Hematopoietic multipotent progenitor cell treated with erythropoietin and hydrocortisone succinate and interleukin-3 and kit ligand, for 8 days (in vitro differentiated cells): ENCODE data around the gene KCND1.

ENCODE experiments used
- DNase-seq: peaks from one replicate; pipeline ENCODE4 v3.0.0-alpha.2; 2015

KCND1 gene

DNA sequence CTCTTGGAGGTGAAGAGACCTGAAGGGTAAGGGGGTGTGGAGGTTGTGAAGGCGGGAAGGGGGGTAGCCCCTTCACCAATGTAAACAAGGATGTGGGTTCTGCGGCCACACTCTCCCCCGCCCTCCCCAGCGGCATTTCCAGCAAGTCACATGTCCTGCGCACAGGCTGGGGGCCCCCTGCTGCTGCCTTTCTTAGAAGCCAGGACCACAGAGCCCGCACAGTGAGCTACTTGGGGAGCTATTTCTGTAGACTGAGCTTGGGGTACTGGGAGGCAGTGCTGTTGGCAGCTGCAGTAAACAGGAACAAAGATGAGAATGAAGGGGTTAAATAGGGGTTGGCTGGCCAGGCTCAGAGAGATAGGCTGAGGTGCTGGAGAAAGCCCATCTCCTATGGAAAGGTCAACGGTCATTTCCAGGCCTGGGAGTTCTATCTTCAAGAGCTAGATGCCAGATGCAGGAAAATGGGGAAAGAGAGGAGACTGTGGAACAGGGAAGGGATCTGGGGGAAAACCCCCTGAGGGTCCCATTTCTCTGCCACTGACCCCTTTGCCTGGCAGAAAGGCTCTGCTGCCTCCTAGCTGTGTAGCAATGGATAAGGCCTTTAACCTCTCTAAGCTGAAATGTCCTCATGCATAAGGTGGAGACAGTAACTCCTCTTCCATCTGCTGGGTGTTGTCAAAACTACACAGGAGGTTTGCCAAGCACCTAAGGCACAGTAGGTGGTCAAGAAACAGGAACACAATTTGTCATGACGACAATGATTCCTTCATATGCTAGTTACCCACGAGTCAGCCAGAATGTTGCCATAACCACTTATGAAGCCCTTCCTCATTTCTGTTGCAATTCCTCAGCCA, 34.4 kb downstream of the KCND1 start:
- peak; percentile 86 for DNase-seq

DNA sequence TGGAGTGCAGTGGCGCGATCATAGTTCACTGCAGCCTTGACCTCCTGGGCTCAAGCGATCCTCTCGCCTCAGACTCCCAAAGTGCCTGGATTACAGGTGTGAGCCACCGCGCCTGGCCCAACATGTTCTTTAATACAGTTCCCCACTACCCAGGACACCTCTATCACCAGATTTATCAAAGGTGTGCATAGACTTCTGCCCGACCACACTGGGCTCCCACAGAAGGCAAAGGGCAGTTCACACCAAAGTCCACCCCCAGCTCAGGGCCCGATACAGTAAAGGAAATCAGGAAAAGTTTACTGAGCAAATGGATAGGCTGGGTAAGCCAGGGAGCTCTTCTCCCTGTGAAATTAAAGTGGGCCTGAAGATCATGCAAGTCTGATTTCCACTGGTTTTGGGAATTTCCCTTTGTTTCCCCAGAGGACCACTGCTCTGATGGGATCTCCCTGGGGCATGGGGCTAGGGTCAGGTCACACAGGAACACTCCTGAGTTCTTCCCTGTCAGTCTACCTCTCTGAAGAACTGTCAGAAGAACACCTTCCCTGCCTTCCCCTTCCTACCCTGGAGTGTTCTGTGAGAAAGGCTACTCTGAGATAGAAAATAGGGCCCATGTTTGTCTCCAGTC, 35.1 kb downstream of the KCND1 start:
- no peak for DNase-seq

DNA sequence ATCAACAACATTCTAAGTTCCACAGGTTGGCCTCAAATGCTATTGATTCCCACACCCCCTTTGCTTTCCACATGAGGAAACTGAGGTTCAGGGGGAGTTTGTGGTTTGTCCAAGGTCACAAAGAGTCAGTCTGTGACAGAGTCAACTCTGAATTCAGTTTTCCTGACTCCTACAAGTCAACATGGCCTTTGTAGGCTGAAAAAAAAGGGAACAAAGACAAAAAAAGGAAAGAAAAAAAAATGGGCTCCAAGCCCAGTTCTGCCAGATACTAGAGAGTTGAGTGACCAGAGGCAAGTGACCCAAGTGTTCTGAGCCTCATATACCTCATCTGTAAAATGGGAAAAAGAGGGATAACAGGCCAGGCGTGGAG, 36.4 kb downstream of the KCND1 start:
- DNase-seq: no peak

DNA sequence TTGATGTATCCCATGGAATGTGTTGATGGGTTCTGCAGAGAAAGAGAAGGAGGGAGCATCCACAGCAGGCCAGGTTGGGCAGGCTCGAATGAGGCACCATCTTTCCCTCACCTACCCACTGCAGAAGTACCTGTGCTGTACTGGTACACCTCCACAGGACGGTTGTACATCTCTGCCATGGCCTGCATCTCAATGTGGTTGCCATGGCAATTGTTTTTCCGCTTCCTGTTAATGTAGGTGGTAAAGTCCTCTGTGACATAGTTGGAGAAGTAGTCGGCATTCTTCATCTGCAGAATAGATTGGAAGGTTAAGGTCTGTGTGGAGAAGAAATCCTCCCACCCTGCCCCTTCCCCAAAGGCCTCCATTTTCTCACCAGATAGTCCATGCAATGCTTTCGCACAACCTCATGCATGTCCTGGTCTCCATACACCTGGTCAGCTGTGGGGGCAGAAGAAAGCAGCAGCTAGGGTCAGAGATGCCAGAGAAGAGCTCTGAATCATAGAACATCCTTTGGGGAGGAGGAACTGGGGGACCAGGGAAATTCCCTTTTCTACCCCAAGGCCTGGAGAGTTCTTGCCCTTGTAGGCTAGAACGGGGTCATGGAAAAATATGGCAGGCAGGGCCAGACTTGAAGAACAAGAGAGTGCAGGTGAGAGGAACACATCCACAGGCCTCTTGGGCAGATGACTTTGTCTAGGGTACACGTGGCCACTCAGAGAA, 36.9 kb downstream of the KCND1 start:
- DNase-seq: no peak

DNA sequence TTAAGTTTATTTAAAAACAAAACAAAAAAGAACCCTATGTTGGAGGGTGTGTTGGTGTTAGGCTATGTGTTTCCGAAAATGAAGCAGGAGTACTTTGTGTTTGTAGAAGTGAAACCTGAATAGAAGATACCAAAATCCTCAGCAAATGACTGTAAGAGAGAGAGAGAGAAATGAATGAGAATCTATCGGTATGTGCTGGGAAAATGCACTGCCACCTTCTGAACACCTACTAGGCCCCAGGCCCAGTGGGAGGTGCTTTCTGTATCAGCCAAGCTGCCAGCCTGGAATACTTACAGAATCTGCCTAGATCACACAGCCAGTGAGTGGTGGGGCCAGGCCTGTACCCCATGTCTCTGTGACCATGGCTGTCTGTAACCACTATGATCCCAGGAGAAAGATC, 37.9 kb downstream of the KCND1 start:
- no peak for DNase-seq

DNA sequence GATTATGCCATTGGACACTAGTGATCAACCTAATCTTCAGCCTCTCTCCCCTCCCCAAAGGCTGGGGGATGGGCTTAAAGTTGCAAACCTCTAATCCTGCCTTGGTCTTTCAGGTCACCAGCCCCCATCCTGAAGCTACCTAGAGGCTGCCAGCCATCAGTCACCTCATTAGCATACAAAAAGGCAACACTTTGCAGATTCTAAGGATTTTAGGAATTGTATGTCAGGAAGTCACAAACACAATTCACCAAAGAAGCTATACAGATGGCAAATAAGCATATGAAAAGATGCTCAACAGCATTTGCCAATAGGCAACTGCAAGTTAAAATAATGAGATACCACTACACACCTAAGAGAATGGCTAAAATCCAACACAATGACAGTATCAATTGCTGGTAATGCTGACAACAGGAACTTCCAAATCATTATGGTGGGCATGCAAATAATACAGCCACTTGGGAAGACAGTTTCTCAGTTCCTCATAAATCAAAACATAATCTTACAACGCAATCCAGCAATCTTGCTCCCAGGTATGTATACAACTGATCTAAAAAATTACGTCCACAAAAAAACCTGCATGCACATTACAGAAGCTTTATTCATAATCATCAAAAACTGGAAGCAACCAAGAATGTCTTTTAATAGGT, 43.8 kb downstream of the KCND1 start:
- DNase-seq: no peak

DNA sequence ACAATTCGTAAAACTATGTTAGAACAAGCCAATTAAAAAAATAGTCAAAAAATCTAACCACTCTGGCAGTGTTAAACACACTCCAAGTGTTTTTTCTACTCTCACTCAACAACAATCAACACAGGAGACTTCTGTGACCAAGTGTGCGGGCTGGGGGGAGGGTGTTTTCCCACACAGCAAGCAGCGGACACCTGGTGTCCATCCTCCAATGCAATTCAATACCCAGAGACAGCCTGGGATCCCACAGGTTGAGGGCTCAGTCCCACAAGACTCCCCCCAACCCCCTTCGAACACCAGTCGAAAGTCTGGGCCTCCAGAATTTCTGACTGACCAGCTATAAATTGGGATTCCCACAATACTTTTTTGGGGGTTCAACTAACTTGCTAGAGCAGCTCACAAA, 44.5 kb downstream of the KCND1 start:
- no peak for DNase-seq

DNA sequence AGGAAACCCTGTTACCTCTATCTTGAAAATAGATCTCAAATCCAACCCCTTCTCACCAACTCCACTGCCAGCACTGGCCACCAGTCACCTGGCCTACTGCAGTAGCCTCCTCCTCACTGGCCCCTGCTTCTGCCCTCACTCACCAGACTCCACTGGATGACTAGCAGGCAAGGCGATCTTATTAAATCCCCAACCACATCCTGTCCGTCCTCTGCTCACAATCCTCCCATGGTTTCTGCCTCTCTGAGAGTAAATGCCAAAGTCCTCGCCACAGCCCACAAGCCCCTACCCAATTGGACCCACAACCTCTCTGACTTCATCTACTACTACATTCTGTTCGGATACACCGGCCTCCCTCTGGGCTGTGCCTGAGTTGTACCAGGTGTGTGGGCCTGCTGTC, 47.4 kb downstream of the KCND1 start:
- no peak for DNase-seq

DNA sequence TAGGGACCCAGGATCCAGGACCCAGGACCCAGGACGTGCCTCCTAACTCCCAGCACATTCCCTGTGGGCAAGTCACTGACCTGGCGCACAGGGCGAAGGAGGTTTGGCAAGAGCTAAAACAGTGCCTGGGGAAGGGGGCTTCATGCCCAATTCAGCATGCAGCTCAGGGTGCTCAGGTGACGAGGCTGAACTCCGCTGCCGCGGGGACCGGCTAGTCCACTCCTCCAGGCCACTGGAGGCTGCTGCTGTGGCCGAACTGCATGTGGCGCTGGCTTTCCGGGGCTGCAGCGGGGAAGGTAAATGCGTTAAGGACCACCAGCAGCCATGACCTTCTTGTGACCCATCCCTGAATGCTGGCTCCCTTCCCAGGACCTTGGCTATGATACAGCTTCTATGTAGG, 47.9 kb downstream of the KCND1 start:
- DNase-seq: no peak

DNA sequence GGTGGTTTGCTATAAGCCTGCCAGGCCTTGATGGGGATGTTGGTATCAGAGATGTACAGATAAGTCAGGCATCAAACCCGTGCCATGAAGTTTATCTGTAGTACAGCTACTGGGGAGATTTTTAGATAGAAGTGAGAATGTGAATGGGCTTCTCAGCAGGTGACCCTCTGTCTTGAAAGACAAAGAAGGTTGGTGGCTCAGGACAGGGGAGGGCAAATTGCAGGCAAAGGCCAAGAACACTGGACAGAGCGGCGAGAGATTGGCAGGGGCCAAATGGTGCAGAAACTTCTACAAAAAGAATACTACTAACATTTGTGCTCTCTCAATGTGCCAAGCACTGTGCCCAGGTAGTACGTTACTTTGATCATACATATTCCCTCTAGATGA, 50.9 kb downstream of the KCND1 start:
- no peak for DNase-seq

DNA sequence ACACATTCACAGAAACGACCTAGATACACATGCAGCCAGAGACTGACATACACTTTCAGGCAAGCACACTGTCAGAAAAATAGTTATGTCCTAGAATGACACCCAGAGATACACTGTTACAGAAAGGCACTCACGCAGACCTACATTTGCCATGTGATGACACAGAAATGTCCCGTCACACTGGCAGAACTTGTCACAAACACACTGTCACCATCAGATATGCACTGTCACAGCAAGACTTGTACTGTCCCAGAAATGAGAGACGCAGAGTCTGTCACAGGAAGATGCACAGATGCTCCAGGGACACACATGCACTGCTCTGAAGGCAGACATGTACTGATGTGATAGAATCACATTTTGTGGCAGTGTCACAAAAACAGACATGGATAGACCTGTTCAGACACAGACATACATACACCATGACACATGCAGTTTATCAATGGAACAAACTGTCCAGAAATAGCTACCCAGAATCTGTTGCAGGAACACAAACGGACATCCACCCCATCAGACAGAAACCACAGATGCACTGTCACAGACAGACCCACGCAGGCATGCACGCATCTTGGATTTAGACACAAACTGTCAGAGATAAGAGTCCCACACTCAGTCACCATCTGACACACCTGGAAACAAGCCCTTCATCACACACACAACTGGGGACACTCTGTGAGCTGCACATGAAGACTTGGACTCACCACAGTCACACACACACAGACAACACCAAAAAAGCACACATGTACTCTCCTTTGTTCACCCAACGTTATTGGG, 51.5 kb downstream of the KCND1 start:
- DNase-seq: peak; percentile 60

DNA sequence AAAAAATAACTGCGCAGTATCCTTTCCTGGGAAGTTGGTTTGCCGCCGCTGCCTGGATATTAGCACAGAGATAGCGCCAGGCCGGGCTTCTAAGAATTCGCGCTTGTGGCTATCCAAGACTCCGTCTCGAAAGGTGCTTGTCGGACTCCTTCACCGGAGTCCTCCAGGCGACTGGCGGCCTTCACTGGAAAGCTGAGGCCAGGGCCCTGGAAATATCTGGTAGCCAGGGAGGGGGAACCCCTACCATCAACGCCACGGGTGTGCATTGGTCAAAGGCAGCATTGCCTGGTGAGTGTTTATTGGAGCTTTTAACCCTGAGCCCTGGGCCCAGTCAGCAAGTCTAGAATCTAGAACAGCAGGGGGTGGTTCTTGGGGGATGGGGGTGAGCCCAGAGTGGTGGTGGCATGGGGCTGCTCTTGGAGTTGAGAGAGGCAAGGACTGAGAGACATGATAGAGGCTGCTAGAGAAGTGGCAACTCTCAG, 52.2 kb downstream of the KCND1 start:
- no peak for DNase-seq

DNA sequence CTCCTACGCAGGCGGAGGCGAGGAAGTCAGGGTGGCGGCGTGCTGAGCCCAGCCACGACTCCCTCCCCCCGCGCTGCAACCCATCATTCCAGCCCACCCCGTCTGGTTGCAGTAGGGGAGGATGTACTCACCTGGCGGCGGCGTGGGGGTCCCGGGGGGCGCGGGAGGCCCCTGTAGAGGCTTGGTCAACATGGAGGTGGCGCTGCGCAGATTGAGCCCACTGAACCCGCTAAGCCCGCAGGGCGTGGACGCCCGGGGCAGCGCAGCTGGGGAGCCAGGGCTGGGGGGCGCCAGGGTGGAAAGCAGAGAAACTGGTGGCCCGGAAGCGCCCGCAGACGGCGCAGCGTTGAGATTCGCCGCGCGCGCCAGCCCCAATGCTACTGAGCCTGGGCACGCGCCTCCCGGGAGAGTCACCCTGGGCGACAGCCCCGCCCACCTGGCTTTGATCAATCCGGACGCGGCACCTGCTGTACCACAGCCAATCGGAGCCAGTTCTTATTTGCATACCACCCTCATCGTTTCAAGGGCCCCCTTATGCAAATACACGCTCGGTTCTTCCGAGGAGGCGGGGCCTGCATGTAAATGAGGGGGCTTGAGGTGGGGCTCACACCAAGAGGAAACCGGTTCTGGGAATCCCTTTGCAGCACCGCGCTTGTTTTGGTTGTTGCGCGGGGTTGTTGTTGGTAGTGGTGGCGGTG, 52.9 kb downstream of the KCND1 start, which contains the start of gene PIM2:
PIM2 (minus strand) TSS at position 382 of the 698 bp plus-strand sequence; CDS start at position 192, 190 bp downstream.
- DNase-seq: peak; percentile 96

DNA sequence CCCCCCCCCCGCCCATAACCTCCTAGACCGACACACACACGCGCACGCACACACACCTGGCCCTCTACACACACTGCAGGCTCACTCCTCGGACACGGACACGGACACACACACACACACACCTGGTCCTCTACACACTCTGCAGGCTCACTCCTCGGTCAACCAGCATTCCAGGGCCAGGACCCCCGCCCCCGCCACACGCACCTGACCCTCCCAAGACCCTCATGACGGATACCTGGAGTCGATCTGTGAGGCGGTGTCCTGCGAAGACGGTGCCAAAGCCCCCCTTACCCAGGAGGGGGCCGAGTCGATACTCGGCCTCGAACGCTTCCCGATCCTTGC, 53.4 kb downstream of the KCND1 start:
- no peak for DNase-seq

DNA sequence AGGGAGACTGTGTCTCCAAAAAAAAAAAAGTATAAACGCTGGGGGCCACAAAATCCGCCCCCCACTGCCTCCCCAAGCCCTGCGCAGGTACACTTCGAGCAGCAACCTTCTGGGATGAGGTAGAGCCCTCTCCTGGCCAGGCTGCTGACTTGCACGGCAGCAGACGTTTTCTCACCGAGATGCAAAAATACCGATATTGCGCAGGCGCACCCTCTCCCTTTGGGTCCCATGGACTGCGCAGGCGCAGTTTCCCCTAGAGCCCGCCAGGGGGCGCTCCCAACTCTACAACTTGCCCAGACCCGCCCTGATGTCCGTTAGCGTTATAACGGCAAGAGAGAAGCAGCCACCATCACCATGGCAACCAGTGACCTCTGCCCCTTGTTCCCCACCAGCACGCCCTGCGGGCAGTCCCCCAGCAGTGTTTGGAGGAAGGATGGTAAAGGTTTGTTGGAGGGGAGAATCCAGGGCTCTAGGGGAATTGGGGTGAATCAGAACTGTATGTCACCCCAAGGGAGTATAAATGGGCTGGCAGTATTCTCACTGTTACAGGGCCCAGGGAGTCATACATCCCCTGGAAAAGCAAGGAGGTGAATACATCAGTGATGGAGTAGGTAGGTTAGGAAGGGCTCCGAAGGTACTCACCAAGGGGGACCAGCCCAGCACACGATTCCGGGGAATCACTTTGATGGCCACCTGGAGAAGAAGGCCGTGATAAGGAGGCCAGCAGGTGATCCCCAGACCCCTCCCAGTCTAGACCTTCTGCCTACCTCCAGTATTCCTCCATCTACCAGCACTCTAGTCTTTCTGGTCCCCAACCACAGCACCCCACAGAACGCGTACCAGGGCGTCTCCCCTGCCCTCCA, 54.3 kb downstream of the KCND1 start:
- DNase-seq: peak; percentile 94

DNA sequence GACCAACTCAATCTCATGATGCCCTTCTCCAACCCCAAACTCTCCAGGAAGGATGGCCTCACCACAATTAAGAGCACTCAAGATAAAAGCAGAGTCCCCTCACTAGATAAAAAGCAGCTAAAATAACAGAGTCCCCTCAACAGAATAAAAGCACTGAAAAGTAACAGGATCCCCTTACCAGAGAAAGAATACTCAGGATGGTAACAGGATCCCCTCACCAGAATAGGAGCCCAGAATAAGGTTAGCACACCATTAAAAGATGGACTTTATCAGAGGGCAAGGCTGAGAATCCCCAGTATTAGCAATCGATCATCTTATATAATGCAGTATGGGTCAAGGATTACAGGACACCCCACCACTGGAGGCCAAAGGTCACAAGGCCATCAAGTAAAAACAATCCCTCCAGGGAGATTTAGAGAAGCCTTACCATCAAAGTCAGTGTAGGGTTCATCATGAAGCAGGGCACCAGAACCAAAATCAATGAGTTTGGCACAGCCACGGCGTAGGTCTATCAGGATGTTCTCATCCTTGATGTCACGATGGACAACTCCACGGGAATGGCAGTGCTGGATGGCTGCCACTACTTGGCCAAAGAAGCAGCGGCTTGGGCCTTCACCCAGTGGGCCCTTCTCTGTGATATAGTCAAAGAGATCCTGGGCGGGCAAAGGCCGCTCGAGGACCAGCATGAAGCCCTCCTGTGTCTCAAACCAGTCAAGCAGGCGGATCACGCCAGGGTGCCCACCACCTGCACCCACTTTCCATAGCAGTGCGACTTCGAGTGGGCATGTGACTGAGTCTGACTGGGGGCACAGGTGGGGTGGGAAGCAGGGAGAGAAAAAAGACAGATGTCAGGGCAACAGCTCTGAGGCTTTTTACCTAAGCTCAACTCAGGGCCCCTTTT, 56.8 kb downstream of the KCND1 start:
- DNase-seq: no peak

DNA sequence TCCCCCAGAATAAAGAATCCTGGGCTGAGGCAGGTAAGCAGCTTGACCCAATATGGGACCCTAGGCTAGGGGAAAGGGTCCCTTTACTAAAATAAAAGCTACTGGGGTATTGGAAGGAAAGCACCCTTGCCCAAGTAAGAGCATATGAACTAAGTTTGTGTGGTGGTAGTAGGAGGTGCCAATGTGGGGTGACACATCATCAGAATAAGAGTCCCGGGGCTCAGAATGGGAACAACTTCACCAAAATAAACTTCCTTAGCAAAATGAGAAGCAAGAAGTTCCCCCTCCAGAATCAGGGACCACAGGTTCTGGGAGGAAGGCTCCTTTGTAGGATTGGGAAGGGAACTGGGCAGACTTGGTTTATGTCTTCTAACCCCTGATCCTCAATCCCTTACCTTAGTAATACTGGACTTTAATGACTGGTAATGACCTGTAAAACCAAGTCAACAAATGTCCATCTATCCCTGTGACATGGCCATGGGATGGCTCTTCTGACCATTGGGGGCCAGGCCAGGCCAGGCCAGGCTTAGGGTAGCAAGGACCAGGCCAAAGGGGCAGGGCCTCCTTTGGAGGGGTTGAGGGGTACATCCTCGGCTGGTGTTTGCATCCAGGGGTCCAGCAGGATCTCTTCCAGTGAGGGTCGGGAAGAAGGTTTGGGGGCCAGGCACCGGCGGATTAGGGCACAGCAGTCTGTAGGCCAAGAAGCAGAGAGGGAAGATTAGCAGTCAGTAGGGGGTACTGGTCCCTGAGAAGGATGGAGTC, 57.9 kb downstream of the KCND1 start:
- DNase-seq: no peak

DNA sequence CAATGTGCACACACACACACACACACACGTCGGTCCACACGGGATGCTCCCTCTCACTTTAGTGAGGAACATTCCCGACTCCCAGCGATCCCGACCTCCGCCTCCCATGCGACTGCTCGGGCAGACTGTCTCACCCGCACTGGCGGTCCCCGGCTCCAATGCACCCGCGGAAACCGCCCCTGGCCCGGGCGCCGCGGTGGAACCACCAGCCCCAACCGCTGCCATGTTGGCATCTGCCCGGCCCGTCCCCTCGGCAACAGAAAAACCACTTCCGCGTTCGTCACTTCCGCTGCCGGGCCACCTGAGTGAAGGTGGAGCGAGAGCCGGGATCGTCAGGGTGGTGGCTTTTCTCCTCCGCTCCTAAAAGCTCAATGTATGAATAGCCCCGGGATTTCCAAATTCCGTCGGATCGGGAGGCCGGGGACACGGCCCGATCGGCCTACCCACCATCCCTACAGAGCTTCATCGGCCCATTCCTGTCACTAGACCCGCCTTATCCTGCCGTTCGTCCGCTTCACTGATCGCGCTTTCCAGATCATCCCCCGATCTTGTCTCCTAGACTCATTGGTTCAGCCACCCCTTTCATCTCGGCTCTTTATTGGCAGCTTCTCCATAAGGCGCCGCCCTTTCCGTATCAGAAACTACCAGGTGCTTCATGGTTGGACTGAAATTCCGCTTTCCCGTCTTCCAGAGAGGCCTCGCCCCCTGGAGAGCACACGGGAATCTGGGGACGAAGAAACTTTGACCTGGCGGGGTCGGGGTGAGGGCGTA, 60.0 kb downstream of the KCND1 start, which contains the start of gene SLC35A2:
SLC35A2 (minus strand) TSS at position 235 of the 771 bp plus-strand sequence; CDS start at position 225, 10 bp downstream.
- peak; percentile 90 for DNase-seq
